ENCODE results near the gene ACSBG1. TPM values are rescaled to one million over a fixed set of nuclear protein-coding genes. Genes with fewer than 3 reads are reported as not detected.

ACSBG1 gene
- 0.83 TPM for total RNA-seq

- DNase-seq (ENCODE audit: low spot score), result no peak
These were observed at the start of gene ACSBG1 for GRCh38 chr15:78234515-78235040. Gene ACSBG1, minus strand, starts transcription at chr15:78234565. Its CDS starts 64 bp downstream, at chr15:78234501.

- no peak for DNase-seq (ENCODE audit: low spot score)
These were observed 48.0 kb upstream of the ACSBG1 start for GRCh38 chr15:78282324-78282723.

GRCh38 chr15:78280319-78281072 is 46.1 kb upstream of the ACSBG1 start:
- no peak for DNase-seq (ENCODE audit: low spot score)

GRCh38 chr15:78276064-78276943 is 41.9 kb upstream of the ACSBG1 start:
- no peak for DNase-seq (ENCODE audit: low spot score)

GRCh38 chr15:78274994-78275393 is 40.6 kb upstream of the ACSBG1 start:
- no peak for DNase-seq (ENCODE audit: low spot score)

GRCh38 chr15:78272776-78273175 is 38.4 kb upstream of the ACSBG1 start:
- no peak for DNase-seq (ENCODE audit: low spot score)

- no peak for DNase-seq (ENCODE audit: low spot score)
These were observed 38.0 kb upstream of the ACSBG1 start for GRCh38 chr15:78272316-78272715.

GRCh38 chr15:78266806-78267205 is 32.4 kb upstream of the ACSBG1 start:
- no peak for DNase-seq (ENCODE audit: low spot score)

GRCh38 chr15:78266229-78266628 is 31.9 kb upstream of the ACSBG1 start:
- DNase-seq (ENCODE audit: low spot score), result no peak

- no peak for DNase-seq (ENCODE audit: low spot score)
These were observed 31.4 kb upstream of the ACSBG1 start for GRCh38 chr15:78265752-78266224.

- DNase-seq (ENCODE audit: low spot score), result no peak
These were observed 30.7 kb upstream of the ACSBG1 start for GRCh38 chr15:78265137-78265460.

- peak; percentile 50 for DNase-seq (ENCODE audit: low spot score)
These were observed 30.2 kb upstream of the ACSBG1 start, which contains the start of gene DNAJA4 for GRCh38 chr15:78264304-78265136. Gene DNAJA4, plus strand, starts transcription at chr15:78264562. Its CDS starts 202 bp downstream, at chr15:78264764.

- DNase-seq (ENCODE audit: low spot score), result no peak
These were observed 29.5 kb upstream of the ACSBG1 start for GRCh38 chr15:78263907-78264303.

- DNase-seq (ENCODE audit: low spot score), result no peak
These were observed 29.0 kb upstream of the ACSBG1 start for GRCh38 chr15:78263351-78263781.

- DNase-seq (ENCODE audit: low spot score), result no peak
These were observed 26.7 kb upstream of the ACSBG1 start for GRCh38 chr15:78261062-78261461.

GRCh38 chr15:78260489-78260888 is 26.1 kb upstream of the ACSBG1 start:
- no peak for DNase-seq (ENCODE audit: low spot score)

- no peak for DNase-seq (ENCODE audit: low spot score)
These were observed 24.9 kb upstream of the ACSBG1 start for GRCh38 chr15:78259232-78259631.

- no peak for DNase-seq (ENCODE audit: low spot score)
These were observed 23.3 kb upstream of the ACSBG1 start for GRCh38 chr15:78257681-78258080.

GRCh38 chr15:78256044-78256437 is 21.7 kb upstream of the ACSBG1 start:
- DNase-seq (ENCODE audit: low spot score), result no peak

GRCh38 chr15:78255421-78256043 is 21.2 kb upstream of the ACSBG1 start:
- DNase-seq (ENCODE audit: low spot score), result no peak

GRCh38 chr15:78251136-78251535 is 16.8 kb upstream of the ACSBG1 start:
- no peak for DNase-seq (ENCODE audit: low spot score)

All from mucosa of gallbladder (tissue), 1 donor.